Cardiac septum (tissue), 1 donor: ENCODE data around the gene SIGMAR1. TPM values are rescaled to one million over a fixed set of nuclear protein-coding genes. Genes with fewer than 3 reads are reported as not detected.

Experiments used
- DNase-seq: peaks from one replicate; pipeline ENCODE4 v3.0.0-alpha.2; 2020; ENCODE audit warnings: low spot score
- intact Hi-C: fragments of 100-400 bp; cut with DNase I; formaldehyde crosslinking; loops from one replicate; pipeline ENCODE4 v1.14.0; 2022
- total RNA-seq: library from RNA; stranded (reverse); fragmentation: NEBNext Ultra II Directional; extraction: Animal tissue kit (Norgen Biotek cat#: 25700); gene quantifications from one replicate; pipeline ENCODE4 v1.2.1, GENCODE V29; 2021
- donor health status: DM: no; HTN: no; CAD: no.

Gene SIGMAR1
- total RNA-seq, 1 donor from 2014 or later, result 25.8 TPM

- DNase-seq, result no peak
Measured at GRCh38 chr9:34589636-34590380, 47.8 kb downstream of the SIGMAR1 start, which contains the start of gene CNTFR. TSS of gene CNTFR (minus strand) at chr9:34589724. CDS start at chr9:34568981, 20,743 bp downstream.

GRCh38 chr9:34588671-34589635 is 48.6 kb downstream of the SIGMAR1 start:
- intact Hi-C loops, result no loop called here
- DNase-seq, result no peak

More at GRCh38 chr9:34589636-34590380, 47.8 kb downstream of the SIGMAR1 start, which contains the start of gene CNTFR:
- intact Hi-C loops, result loop anchor here (5.0 kb wide), 3 partner anchors 88 to 188 kb away; no protein-coding TSS in a partner anchor

DNA sequence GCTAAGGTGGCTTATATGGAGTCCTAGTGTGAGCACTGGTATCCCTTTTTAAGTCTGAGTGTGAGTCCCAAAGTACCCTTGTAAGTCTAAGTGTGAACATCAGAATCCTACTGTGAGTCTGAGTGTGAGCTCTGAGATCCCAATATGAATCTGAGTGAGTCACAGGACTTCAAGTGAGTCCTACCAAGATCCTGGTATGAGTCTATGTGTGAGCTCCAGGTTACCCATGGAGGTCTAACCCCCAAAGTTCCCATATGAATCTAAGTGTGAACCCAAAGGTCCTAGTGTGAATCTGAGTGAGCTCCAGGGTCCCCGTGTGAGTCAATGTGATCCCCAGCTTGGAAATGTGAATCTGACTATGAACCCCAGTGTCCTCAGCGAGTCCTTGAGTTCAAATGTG is 50.3 kb downstream of the SIGMAR1 start:
- no peak for DNase-seq
- intact Hi-C loops, result no loop called here

DNA sequence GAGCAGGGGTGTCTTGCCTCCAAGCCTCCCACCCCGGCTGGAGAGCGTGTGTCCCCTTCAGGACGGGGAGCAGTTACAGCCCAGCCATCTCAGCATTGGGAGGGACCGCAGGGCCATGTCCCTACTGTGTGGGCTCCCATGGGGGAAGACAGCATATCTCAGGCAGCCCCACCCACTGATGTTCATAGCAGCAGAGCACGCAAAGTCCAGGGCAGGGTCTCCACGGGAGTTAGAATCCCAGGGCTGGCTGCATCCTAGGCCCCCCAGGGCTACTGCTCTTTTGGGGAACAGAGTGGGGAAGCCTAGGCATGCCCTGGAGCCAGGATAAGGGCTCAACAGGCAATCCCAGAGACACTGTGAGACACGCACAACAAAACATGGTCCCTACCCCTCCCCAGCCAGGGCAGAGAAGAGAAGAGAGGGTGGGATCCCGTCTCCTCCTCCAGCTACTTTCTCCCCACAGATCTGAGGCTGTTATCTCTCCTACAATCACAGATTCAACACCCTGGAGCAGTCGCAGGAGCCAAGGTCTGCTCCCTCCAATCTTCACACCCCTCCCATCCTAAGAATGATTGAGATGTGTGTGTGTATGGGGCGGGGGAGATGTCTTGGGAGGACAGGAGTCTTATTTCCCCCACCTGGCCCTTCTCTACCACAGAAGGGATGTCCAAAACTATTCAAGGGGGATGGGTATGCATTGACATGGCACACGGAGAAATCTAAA is 51.5 kb downstream of the SIGMAR1 start:
- intact Hi-C loops, result no loop called here
- no peak for DNase-seq

- intact Hi-C loops, result no loop called here
- DNase-seq, result no peak
Measured at GRCh38 chr9:34584970-34585369, 52.6 kb downstream of the SIGMAR1 start.

Other genes starting within 250 kb of the SIGMAR1 start
- gene FAM219A, start 179.2 kb downstream of the SIGMAR1 start, total RNA-seq, result 39.1 TPM
- gene DNAI1, start 179.0 kb downstream of the SIGMAR1 start, total RNA-seq, result 0.30 TPM
- gene ENHO, start 114.8 kb downstream of the SIGMAR1 start, total RNA-seq, result 1.3 TPM
- 1.1 TPM for gene CNTFR, start 48.1 kb downstream of the SIGMAR1 start, total RNA-seq
- gene RPP25L, start 25.7 kb downstream of the SIGMAR1 start, total RNA-seq, result 39.4 TPM
- 101 TPM for gene DCTN3, start 17.3 kb downstream of the SIGMAR1 start, total RNA-seq
- not detected for gene ARID3C, start 8.7 kb downstream of the SIGMAR1 start, total RNA-seq
- 42.4 TPM for gene GALT, start 8.9 kb upstream of the SIGMAR1 start, total RNA-seq
- gene IL11RA, start 14.4 kb upstream of the SIGMAR1 start, total RNA-seq, result 59.4 TPM
- gene CCL27, start 24.9 kb upstream of the SIGMAR1 start, total RNA-seq, result not detected
- 0.62 TPM for gene CCL19, start 53.5 kb upstream of the SIGMAR1 start, total RNA-seq
- gene CCL21, start 72.3 kb upstream of the SIGMAR1 start, total RNA-seq, result 30.1 TPM